AG04449 (cell line): Measurements from ENCODE around the gene EFHD2.
"Not testable (repeated sequence)": the region's sequence is repeated elsewhere in the genome, so short reads cannot be mapped to it uniquely, and the experiment has no call there.

Experiments used
- CTCF ChIA-PET: fragments of 350-600 bp; formaldehyde crosslinking; extraction: SDS; loops from one replicate; lab custom pipeline; 2021; ENCODE audit warnings: antibody characterized with exemption; lab: Yijun Ruan, JAX
- POLR2A ChIA-PET: fragments of 400-600, 350-600 bp; formaldehyde crosslinking; extraction: SDS; loops from one replicate; lab custom pipeline; 2020; ENCODE audit warnings: antibody characterized with exemption, inconsistent platforms; lab: Yijun Ruan, JAX
- DNase-seq: peaks from one replicate; pipeline ENCODE4 v3.0.0-alpha.2; 2010; ENCODE audit warnings: low read depth, low spot score
- H3K4me3 ChIP-seq: 2 replicates; pipeline ENCODE4 v1.5.1; 2011; ENCODE audit warnings: low read depth, mild to moderate bottlenecking, control low read depth, low read length
- TF ChIP-seq, protein P1 (sequence below): IDR thresholded peaks from one replicate; pipeline ENCODE4 v1.5.1; 2011; ENCODE audit warnings: mild to moderate bottlenecking, moderate library complexity, low read length, control low read depth, inconsistent platforms; ENCODE audit not compliant: insufficient read depth; ENCODE audit errors: missing control alignments

Gene EFHD2

DNA sequence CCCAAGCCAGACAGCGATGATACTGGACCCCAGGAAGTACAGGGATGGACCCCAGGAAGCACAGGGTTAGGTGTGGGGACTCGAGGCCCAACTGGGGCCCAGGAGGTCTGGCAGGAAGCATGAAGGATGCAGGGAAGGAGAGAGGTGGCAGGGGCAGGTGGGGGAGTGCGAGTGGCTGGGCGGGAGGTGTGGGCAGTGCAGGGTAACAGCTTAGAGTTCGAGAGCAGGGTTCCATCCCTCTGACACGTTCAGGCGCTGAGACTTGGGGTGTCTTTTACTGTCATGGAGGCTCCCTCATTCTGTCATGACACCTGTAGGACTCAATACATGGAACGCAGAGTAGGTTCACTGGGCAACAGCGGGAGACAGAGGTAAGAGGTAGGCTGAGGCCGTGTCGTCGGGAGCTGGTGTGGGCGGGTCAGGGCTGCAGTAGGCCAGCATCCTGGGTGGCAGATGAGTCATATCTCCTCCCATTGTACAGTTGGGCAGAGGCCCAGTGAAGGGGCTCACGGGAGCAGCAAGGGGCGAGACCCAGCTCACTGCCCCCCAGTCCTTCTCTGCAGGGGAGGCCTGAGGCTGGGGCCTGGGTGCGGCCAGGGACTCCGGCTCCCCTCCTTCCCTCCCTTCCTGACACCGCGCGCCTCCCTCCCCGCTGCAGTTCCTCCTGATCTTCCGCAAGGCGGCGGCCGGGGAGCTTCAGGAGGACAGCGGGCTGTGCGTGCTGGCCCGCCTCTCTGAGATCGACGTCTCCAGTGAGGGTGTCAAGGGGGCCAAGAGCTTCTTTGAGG lies 17.0 kb downstream of the EFHD2 start:
- CTCF ChIA-PET: interaction anchor here (0.9 to 14.6 kb wide), 7 partner anchors 8 to 298 kb away, joined by 3 to 439 read pairs (median 3); no protein-coding TSS in a partner anchor
- DNase-seq: no peak
- POLR2A ChIA-PET: no interaction called here

DNA sequence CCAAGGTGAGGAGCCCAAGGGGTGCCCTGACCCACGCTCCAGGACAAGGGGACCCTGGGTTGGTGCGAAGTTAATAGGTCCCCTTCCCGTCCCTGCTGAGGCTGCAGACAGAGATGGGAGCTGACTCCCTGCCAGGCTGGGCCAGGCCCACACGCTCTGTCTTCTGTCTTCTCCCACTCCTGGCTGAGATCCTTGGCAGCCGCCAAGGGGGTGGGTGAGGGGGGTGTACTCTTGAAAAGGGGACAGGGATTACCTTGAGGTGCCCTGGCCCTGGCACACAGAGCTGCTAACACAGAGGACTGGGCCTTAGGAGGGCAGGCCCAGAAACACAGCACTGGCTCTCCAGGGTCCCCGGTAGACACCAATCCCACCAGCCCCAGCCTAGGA lies 17.6 kb downstream of the EFHD2 start:
- TF ChIP-seq, protein P1, sequence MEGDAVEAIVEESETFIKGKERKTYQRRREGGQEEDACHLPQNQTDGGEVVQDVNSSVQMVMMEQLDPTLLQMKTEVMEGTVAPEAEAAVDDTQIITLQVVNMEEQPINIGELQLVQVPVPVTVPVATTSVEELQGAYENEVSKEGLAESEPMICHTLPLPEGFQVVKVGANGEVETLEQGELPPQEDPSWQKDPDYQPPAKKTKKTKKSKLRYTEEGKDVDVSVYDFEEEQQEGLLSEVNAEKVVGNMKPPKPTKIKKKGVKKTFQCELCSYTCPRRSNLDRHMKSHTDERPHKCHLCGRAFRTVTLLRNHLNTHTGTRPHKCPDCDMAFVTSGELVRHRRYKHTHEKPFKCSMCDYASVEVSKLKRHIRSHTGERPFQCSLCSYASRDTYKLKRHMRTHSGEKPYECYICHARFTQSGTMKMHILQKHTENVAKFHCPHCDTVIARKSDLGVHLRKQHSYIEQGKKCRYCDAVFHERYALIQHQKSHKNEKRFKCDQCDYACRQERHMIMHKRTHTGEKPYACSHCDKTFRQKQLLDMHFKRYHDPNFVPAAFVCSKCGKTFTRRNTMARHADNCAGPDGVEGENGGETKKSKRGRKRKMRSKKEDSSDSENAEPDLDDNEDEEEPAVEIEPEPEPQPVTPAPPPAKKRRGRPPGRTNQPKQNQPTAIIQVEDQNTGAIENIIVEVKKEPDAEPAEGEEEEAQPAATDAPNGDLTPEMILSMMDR: no peak
- ChIA-PET CTCF (interaction anchor here (1.0 to 14.6 kb wide), 6 partner anchors 10 to 299 kb away, joined by 3 to 439 read pairs (median 3); no protein-coding TSS in a partner anchor), POLR2A (no interaction called here)
- no peak for DNase-seq
- H3K4me3 ChIP-seq: no peak overlapping the region

More for the DNA sequence above, 17.0 kb downstream of the EFHD2 start:
- no peak overlapping the region for H3K4me3 ChIP-seq
- TF ChIP-seq, protein P1: no peak

DNA sequence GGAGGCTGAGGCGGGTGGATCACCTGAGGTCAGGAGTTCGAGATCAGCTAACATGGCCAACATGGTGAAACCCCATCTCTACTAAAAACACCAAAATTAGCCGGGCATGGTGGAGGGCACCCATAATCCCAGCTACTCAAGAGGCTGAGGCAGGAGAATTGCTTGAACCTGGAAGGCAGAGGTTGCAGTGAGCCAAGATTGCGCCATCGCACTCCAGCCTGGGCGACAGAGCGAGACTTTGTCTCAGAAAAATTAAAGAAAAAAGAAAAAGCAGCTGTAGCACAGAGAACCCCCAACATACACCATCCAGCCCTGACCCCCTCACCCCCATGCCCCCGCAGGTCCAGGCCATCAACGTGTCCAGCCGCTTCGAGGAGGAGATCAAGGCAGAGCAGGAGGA lies 18.6 kb downstream of the EFHD2 start:
- POLR2A ChIA-PET, H3K4me3 ChIP-seq, DNase-seq: not testable (repeated sequence)
- CTCF ChIA-PET: interaction anchor here (0.9 to 14.6 kb wide), 3 partner anchors 96 to 156 kb away, joined by 3 to 439 read pairs (median 3); no protein-coding TSS in a partner anchor

DNA sequence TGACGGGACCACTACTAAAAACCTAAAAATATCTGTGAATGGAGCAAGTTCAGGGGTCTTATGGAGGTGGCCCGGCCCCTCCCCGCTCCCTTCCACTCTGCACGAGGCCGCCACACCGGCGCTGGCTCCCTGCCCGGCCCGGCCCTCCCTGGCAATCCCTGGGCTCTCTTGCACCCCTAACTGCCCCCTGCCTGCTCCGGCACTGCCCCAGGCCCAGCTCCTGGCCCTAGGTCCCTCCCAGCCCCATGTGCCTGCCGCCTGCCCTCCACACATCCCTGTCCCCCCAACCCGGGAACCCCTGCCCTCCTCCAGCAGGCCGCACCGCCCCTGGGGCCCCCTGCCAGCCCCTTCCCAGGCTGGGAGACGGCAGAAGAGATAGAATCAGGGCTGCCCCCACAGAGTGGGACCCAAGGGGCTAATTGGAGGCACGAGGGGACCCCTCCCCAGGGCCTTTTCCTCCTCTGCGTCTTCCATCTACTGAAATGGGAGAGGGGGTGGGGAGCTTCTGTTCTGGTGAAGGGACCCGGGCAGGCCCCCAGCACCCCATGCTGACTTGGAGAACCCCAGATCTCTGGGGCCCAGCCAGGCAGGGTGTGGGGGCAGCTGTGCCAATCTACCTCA lies 19.2 kb downstream of the EFHD2 start:
- no peak for DNase-seq
- H3K4me3 ChIP-seq: no peak overlapping the region
- TF ChIP-seq, protein P1: no peak
- ChIA-PET POLR2A (no interaction called here), CTCF (interaction anchor here (0.6 to 14.6 kb wide), 7 partner anchors 8 to 157 kb away, joined by 3 to 439 read pairs (median 11); partner anchors contain the start of gene EFHD2)

DNA sequence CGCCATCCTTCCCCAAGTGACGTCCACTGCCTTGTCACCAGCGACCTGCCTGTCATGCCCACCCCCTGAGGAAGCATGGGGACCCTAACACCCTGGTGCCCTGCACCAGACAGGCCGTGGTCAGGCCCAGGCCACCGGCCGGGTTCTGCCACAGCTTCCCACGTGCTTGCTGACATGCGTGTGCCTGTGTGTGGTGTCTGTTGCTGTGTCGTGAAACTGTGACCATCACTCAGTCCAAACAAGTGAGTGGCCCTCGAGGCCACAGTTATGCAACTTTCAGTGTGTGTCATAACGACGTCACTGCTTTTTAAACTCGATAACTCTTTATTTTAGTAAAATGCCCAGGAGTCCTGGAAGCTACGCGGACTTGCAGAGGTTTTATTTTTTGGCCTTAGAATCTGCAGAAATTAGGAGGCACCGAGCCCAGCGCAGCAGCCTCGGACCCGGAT lies 20.0 kb downstream of the EFHD2 start:
- DNase-seq: no peak
- POLR2A ChIA-PET: interaction anchor here (0.6 kb wide), 1 partner anchor 17 kb away, joined by 4 read pairs; no protein-coding TSS in a partner anchor
- no peak overlapping the region for H3K4me3 ChIP-seq
- TF ChIP-seq, protein P1: no peak
- CTCF ChIA-PET: interaction anchor here (0.6 to 14.6 kb wide), 11 partner anchors 9 to 301 kb away, joined by 3 to 439 read pairs (median 11); partner anchors contain the start of gene EFHD2

DNA sequence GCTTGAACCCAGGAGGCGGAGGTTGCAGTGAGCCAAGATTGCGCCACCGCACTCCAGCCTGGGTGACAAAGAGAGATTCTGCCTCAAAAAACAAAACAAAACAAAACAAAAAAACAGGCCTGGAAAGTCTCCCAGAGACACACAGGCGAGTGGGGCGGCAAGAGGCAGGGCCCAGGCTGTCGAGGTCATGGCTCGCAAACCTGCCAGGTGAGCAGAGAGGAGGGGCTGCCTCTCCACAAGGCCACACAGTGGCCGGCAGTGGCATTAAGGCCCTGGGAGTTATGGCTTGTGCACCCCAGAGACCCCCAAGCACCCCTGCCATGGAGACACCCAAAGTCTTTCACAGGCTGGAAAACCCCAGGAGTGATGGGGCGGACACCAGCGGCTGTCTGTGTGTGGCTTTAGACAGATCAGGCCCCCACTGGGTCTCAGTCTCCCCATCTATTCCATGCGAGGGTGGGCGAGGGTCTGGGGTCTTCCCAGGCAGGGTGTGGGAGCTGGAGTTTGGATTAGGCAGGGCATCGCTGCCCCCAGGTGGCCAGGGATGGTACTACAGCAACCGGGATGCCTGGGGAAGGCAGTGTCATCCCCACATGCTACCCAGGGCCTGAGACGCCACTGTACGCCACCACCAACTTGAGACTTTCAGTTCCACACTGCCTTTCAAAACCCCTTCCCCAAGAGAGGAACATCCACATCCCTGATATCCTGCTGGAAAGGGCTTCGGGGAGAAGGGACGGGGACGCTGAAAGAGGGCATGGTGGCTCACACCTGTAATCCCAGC lies 21.3 kb downstream of the EFHD2 start:
- POLR2A ChIA-PET: interaction anchor here (1.5 kb wide), 1 partner anchor 108 kb away, joined by 5 read pairs; no protein-coding TSS in a partner anchor
- TF ChIP-seq, protein P1: peak; percentile 93
- CTCF ChIA-PET: interaction anchor here (0.7 to 14.6 kb wide), 29 partner anchors 10 to 302 kb away, joined by 3 to 439 read pairs (median 7); partner anchors contain the start of gene EFHD2
- no peak overlapping the region for H3K4me3 ChIP-seq
- no peak for DNase-seq
